OCI-LY7 (cell line): ENCODE data around the gene FHIT. TPM values are rescaled to one million over a fixed set of nuclear protein-coding genes. Genes with fewer than 3 reads are reported as not detected.

Source experiments
- BruUV-seq: library from RNA; stranded (reverse); fragments of 400-500 nt; replicated peaks from 2 replicates; lab custom pipeline; 2021; lab: Mats Ljungman, UMichigan
- CTCF ChIA-PET: fragments of 300-600 bp; sonication (Branson Sonifier 250); formaldehyde crosslinking; loops from one replicate; lab custom pipeline; 2022; ENCODE audit warnings: antibody characterized with exemption; ENCODE audit not compliant: unreplicated experiment; lab: Charles Lee
- POLR2A ChIA-PET: fragments of 300-600 bp; sonication (Branson Sonifier 250); formaldehyde crosslinking; loops from one replicate; lab custom pipeline; 2022; ENCODE audit warnings: antibody characterized with exemption; lab: Charles Lee
- DNase-seq: peaks from one replicate; pipeline ENCODE4 v3.0.0-alpha.2; 2015; ENCODE audit warnings: low spot score
- H2AFZ ChIP-seq: fragments of 200-600 bp; sonication (generic), shearing (Covaris generic); 2 replicates; pipeline ENCODE4 v1.6.1; 2014; ENCODE audit warnings: mild to moderate bottlenecking, antibody characterized with exemption, low read length, moderate library complexity
- H3K27ac ChIP-seq: fragments of 200-600 bp; sonication (generic); 2 replicates; pipeline ENCODE4 v1.5.1; 2014; ENCODE audit warnings: mixed run types, low read depth, mild to moderate bottlenecking, moderate library complexity, low read length, inconsistent platforms; ENCODE audit not compliant: poor library complexity, severe bottlenecking
- H3K36me3 ChIP-seq: fragments of 200-600 bp; sonication (generic); 2 replicates; pipeline ENCODE4 v1.6.1; 2014; ENCODE audit warnings: mild to moderate bottlenecking, antibody characterized with exemption, low read length, moderate library complexity, mixed read lengths; ENCODE audit not compliant: insufficient read depth
- H3K4me1 ChIP-seq: fragments of 200-600 bp; sonication (generic); 2 replicates; pipeline ENCODE4 v1.5.1; 2014; ENCODE audit warnings: mild to moderate bottlenecking, low read length; ENCODE audit not compliant: insufficient read depth, poor library complexity, severe bottlenecking
- H3K4me2 ChIP-seq: fragments of 200-600 bp; sonication (generic); 2 replicates; pipeline ENCODE4 v1.6.1; 2014; ENCODE audit warnings: mild to moderate bottlenecking, low read length
- H3K4me3 ChIP-seq: fragments of 200-600 bp; sonication (generic); 2 replicates; pipeline ENCODE4 v1.5.1; 2014; ENCODE audit warnings: mild to moderate bottlenecking, low read depth, low read length; ENCODE audit not compliant: poor library complexity, severe bottlenecking
- H3K79me2 ChIP-seq: fragments of 200-600 bp; sonication (generic); 2 replicates; pipeline ENCODE4 v1.6.1; 2016; ENCODE audit warnings: low read depth, mild to moderate bottlenecking, low read length, moderate library complexity, mixed read lengths; ENCODE audit not compliant: insufficient read depth
- H3K9me2 ChIP-seq: fragments of 200-600 bp; sonication (generic); 2 replicates; pipeline ENCODE4 v1.6.1; 2016; ENCODE audit warnings: mild to moderate bottlenecking, low read length, mixed read lengths; ENCODE audit not compliant: insufficient read depth
- H3K9me3 ChIP-seq: fragments of 200-600 bp; sonication (generic); 2 replicates; pipeline ENCODE4 v1.6.1; 2014; ENCODE audit warnings: mild to moderate bottlenecking, mixed run types, low read length, mixed read lengths
- H4K20me1 ChIP-seq: fragments of 200-600 bp; sonication (generic); 2 replicates; pipeline ENCODE4 v1.6.1; 2014; ENCODE audit warnings: mild to moderate bottlenecking, antibody characterized with exemption, low read length, moderate library complexity, mixed read lengths; ENCODE audit not compliant: insufficient read depth
- EZH2phosphoT487 ChIP-seq: fragments of 200-600 bp; sonication (generic); IDR thresholded peaks from 2 replicates; pipeline ENCODE4 v1.6.1; 2018; ENCODE audit warnings: low read depth, borderline replicate concordance, mild to moderate bottlenecking, mixed run types, antibody characterized with exemption, low read length, moderate library complexity, mixed read lengths
- intact Hi-C: fragments of 100-400 bp; cut with micrococcal nuclease; formaldehyde crosslinking; loops from one replicate; pipeline ENCODE4 v1.10.0; 2022; ENCODE audit not compliant: unreplicated experiment
- total RNA-seq, 2 experiments: library from RNA; depleted of rRNA in 1 of 2; stranded (reverse); fragments of >200 nt in 1 of 2; shearing (Covaris generic) in 1 of 2; gene quantifications; 2 replicates each; pipeline ENCODE4 v1.2.3, GENCODE V29; 2014 to 2022
- TF ChIP-seq, protein P1 (sequence below): fragments of 200-600 bp; sonication (generic); conservative IDR thresholded peaks from 2 replicates; pipeline ENCODE4 v1.5.1; 2014; ENCODE audit warnings: mild to moderate bottlenecking, antibody characterized with exemption, low read length, moderate library complexity, mixed read lengths

The FHIT gene
- total RNA-seq, 2 experiments from 2014 or later, result 5.0 to 10.9 TPM

DNA sequence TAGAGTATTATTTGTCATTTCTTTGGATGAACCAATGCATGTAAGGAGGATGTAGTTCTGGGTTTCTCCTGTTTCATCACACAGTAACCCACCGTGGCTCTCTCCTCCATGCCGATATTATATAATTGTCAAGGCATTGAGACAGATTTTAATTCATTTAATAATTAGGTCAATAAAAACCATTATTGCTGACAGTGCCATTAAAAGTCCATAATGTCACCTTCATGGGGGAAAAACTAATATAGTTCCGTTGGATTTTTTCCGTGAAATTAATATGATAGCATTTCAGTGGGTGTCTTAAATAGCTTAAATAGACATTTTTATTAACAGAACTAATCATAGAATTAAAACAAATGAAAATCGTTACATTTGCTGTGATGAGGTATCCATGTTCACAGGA lies 1453.7 kb downstream of the FHIT start:
- Histone ChIP-seq H3K4me2 (no peak overlapping the region), H4K20me1 (no peaks in the 10 kb centered on the region), H2AFZ (no peak overlapping the region), H3K9me3 (no peaks in the 10 kb centered on the region), H3K9me2 (no peaks in the 10 kb centered on the region), H3K79me2 (no peaks in the 10 kb centered on the region), H3K4me1 (no peaks in the 10 kb centered on the region), H3K27ac (no peak overlapping the region), H3K4me3 (no peak overlapping the region), H3K36me3 (no peaks in the 10 kb centered on the region)
- intact Hi-C loops, result no loop called here
- POLR2A ChIA-PET, result interaction anchor here (1.6 kb wide), 1 partner anchor 14 kb away, joined by 6 read pairs; no protein-coding TSS in a partner anchor
- TF ChIP-seq, protein P1, sequence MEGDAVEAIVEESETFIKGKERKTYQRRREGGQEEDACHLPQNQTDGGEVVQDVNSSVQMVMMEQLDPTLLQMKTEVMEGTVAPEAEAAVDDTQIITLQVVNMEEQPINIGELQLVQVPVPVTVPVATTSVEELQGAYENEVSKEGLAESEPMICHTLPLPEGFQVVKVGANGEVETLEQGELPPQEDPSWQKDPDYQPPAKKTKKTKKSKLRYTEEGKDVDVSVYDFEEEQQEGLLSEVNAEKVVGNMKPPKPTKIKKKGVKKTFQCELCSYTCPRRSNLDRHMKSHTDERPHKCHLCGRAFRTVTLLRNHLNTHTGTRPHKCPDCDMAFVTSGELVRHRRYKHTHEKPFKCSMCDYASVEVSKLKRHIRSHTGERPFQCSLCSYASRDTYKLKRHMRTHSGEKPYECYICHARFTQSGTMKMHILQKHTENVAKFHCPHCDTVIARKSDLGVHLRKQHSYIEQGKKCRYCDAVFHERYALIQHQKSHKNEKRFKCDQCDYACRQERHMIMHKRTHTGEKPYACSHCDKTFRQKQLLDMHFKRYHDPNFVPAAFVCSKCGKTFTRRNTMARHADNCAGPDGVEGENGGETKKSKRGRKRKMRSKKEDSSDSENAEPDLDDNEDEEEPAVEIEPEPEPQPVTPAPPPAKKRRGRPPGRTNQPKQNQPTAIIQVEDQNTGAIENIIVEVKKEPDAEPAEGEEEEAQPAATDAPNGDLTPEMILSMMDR, result no peak
- no peak for TF ChIP-seq EZH2phosphoT487
- no TSS peak for BruUV-seq
- DNase-seq, result no peak
- CTCF ChIA-PET, result no interaction called here

DNA sequence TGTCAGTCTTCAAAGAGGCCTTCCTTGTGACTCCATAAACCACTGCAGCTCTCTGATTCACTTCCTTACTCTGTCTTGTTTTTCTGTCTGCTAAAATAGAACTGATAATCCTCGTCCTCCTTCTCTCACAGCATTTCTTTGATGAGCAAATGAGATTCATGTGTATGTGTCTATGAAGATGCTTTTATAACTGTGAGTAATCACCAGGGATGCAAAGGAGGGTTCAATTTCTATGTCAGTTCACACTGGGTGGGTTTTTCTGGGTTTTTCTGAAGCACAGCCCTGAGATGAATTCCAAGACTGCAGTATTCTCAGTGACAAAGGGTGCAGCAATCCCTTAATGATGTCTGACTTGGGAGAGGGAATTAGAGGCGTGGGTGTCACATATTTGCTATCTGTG lies 1454.8 kb downstream of the FHIT start:
- Histone ChIP-seq H4K20me1 (no peaks in the 10 kb centered on the region), H3K79me2 (no peaks in the 10 kb centered on the region), H3K9me2 (no peaks in the 10 kb centered on the region), H2AFZ (no peak overlapping the region), H3K36me3 (no peaks in the 10 kb centered on the region), H3K4me2 (no peak overlapping the region), H3K9me3 (no peaks in the 10 kb centered on the region), H3K4me3 (no peak overlapping the region), H3K27ac (no peak overlapping the region), H3K4me1 (no peaks in the 10 kb centered on the region)
- TF ChIP-seq, protein P1, result no peak
- no peak for TF ChIP-seq EZH2phosphoT487
- ChIA-PET POLR2A (no interaction called here), CTCF (no interaction called here)
- intact Hi-C loops, result no loop called here
- no TSS peak for BruUV-seq
- no peak for DNase-seq

DNA sequence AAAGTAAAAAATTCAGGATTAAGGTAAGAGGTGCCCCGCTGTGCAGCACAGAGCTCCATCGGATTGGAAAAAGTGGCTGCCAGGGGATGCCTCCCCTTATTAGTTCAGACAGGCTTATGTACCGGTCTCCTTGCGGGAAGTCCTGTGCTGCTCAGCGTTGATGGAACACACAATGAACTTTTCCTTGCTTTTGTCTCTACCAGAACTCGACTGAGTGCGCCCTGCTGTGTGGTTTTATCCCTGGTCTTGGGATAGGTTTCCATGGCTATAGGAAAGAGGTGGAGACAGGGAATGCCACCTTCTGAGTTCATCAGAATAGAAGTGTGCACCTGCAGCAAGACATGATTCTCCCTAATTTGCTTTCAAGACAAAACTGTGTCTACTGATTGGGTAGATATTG lies 1455.5 kb downstream of the FHIT start:
- intact Hi-C loops, result no loop called here
- Histone ChIP-seq H2AFZ (no peak overlapping the region), H3K4me3 (no peak overlapping the region), H3K27ac (no peak overlapping the region), H3K4me2 (no peak overlapping the region), H3K79me2 (no peaks in the 10 kb centered on the region), H3K4me1 (no peaks in the 10 kb centered on the region), H3K36me3 (no peaks in the 10 kb centered on the region), H3K9me3 (no peaks in the 10 kb centered on the region), H3K9me2 (no peaks in the 10 kb centered on the region), H4K20me1 (no peaks in the 10 kb centered on the region)
- TF ChIP-seq, protein P1, result no peak
- TF ChIP-seq EZH2phosphoT487, result no peak
- no peak for DNase-seq
- no TSS peak for BruUV-seq
- ChIA-PET CTCF (no interaction called here), POLR2A (no interaction called here)
